Measurements from ENCODE around the gene CREB3L1.

CREB3L1 gene

DNA sequence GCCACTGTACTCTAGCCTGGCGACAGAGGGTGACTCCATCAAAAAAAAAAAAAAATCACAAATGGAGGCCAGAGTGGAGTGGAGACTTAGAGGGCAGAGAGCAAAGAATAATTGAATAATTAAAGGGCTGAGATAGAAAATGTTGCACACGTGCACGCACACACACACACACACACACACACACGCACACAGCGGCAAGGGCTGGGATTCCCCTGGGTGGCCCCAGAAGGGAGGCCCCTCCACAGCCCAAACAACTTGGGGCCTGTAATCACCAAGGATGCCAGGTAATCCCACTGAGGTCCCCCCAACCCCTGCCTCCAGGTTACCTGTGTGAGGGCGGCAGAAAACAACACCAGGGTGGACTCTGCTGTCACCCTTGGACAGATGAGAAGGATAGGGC, 57.8 kb downstream of the CREB3L1 start:
- no peak overlapping the region for H3K4me3 ChIP-seq (ENCODE audit: low read length)
- no peak for DNase-seq (ENCODE audit: low read depth)
- TF ChIP-seq, protein P1, sequence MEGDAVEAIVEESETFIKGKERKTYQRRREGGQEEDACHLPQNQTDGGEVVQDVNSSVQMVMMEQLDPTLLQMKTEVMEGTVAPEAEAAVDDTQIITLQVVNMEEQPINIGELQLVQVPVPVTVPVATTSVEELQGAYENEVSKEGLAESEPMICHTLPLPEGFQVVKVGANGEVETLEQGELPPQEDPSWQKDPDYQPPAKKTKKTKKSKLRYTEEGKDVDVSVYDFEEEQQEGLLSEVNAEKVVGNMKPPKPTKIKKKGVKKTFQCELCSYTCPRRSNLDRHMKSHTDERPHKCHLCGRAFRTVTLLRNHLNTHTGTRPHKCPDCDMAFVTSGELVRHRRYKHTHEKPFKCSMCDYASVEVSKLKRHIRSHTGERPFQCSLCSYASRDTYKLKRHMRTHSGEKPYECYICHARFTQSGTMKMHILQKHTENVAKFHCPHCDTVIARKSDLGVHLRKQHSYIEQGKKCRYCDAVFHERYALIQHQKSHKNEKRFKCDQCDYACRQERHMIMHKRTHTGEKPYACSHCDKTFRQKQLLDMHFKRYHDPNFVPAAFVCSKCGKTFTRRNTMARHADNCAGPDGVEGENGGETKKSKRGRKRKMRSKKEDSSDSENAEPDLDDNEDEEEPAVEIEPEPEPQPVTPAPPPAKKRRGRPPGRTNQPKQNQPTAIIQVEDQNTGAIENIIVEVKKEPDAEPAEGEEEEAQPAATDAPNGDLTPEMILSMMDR (conservative IDR thresholded peaks at IDR 0.05; ENCODE audit: low read depth, low read length): no peak

DNA sequence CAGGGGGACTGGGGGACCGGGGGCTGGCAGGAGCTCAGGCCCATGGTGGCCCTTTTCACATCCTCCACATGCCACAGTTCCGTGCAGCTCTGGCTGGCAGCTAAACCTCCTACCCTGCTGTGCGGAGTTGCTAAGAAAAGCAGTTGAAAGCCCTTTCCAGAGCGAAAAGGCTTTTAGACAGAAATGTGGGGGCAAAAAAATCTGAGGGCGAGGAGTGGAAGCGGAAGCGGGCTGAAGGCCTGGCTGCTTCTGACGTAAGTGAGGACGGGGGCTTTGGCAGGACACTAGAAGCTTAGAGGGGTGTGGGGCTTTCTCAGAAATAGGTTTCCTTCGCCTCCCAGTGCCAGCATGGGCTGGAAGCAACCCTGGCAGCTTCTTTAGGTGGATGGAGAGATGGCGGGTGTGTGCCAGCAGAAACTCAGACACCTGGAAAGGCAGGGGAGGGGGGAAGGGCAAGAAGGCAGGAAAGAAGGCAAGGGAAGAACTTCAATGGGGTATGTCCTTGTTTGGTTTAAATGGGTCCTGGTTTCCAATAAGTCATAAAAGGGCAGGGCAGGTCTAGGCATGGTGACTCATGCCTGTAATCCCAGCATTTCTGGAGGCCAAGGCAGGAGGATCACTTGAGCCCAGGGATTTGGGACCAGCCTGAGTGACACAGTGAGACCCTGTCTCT, 58.6 kb downstream of the CREB3L1 start:
- TF ChIP-seq, protein P1 (conservative IDR thresholded peaks at IDR 0.05; ENCODE audit: low read depth, low read length): no peak
- no peak overlapping the region for H3K4me3 ChIP-seq (ENCODE audit: low read length)
- no peak for DNase-seq (ENCODE audit: low read depth)

- no peak for DNase-seq (ENCODE audit: low read depth)
- TF ChIP-seq, protein P1 (conservative IDR thresholded peaks at IDR 0.05; ENCODE audit: low read depth, low read length): no peak
Measured at GRCh38 chr11:46336563-46337180, 59.2 kb downstream of the CREB3L1 start.

DNA sequence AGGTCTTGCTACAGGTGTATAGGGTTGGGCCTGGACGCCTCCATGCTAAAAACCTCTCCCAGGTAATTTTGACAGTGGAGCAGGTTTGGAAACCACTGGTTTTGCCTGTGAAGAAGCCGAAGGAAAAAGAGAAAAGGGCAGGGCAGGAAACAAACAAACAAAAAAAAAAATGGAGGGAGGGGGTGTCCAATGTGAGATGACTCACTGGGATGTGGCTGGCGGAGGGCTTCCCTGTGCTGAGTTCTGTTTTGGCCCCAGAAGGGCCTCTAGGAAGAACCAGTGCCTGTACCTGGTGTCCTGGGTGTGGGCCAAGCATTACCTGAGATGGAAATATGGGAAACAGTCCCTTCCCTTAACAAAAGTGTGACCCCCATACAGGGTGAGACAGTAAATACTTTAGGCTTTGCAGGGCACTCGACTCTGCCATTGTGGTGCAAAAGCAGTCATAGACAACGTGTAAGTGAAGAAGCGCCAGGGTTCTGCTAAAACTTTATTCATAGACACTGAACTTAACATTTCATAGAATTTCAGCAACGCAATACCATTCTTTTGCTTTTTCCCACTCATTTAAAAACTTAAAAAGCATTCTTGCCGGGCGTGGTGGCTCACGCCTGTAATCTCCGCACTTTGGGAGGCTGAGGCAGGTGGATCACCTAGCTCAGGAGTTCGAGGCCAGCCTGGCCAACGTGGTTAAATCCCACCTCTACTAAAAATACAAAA, 60.3 kb downstream of the CREB3L1 start:
- no peak overlapping the region for H3K4me3 ChIP-seq (ENCODE audit: low read length)
- no peak for DNase-seq (ENCODE audit: low read depth)
- TF ChIP-seq, protein P1 (conservative IDR thresholded peaks at IDR 0.05; ENCODE audit: low read depth, low read length): no peak

More at GRCh38 chr11:46336563-46337180, 59.2 kb downstream of the CREB3L1 start:
- H3K4me3 ChIP-seq (ENCODE audit: low read length): no peak overlapping the region

DNA sequence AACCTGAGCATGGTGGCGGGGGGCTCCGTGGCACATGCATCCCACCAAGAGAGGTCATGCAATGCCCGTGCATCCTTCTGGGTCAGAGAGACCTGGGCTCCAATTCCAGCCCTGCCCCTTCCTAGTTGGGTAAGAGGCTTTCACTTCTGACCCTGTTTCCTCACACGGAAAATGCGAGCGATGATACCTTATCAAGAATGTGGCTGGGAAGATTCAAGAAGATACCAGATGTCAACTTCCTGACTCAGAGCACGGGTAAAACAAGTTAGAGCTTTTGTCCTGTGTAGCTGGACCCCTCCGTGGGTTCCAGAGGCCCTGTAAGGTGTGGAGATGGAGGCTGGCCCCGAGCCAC, 61.1 kb downstream of the CREB3L1 start:
- TF ChIP-seq, protein P1 (conservative IDR thresholded peaks at IDR 0.05; ENCODE audit: low read depth, low read length): no peak
- DNase-seq (ENCODE audit: low read depth): no peak
- H3K4me3 ChIP-seq (ENCODE audit: low read length): no peak overlapping the region

GRCh38 chr11:46338988-46339666, 61.7 kb downstream of the CREB3L1 start:
- TF ChIP-seq, protein P1 (conservative IDR thresholded peaks at IDR 0.05; ENCODE audit: low read depth, low read length): no peak
- H3K4me3 ChIP-seq (ENCODE audit: low read length): no peak overlapping the region
- no peak for DNase-seq (ENCODE audit: low read depth)

Measured in retinal pigment epithelial cell (primary cell).